NCI-H345 (cell line): ENCODE measurements around the gene ARHGAP42.
A peak's percentile ranks its signal among the peaks of the same experiment; 100 is the strongest.

Experiments
- DNase-seq: peaks from one replicate; lab custom pipeline; 2025; lab: John Stamatoyannopoulos, UW

Gene ARHGAP42

GRCh38 chr11:100682247-100682969 is 4.7 kb upstream of the ARHGAP42 start:
- DNase-seq: no peak

DNA sequence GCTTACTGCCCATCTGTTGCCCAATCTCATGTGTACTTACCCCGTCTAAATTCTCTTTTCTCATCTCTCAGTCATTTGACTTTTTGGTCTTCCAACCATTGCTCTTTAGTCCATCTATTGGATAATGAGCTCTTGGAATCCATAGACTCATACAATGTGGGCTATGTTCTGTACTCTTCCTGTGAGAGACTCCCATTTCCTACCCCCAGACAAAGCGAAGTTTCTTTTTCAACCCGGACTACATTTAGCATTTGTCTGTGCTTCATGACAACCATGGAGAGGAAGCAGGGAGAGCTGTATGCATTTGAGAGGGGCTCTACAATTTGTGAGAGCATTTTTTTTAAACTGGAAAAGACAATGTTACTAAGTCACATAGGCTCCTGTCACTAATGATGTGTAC is 4.0 kb upstream of the ARHGAP42 start:
- no peak for DNase-seq

DNA sequence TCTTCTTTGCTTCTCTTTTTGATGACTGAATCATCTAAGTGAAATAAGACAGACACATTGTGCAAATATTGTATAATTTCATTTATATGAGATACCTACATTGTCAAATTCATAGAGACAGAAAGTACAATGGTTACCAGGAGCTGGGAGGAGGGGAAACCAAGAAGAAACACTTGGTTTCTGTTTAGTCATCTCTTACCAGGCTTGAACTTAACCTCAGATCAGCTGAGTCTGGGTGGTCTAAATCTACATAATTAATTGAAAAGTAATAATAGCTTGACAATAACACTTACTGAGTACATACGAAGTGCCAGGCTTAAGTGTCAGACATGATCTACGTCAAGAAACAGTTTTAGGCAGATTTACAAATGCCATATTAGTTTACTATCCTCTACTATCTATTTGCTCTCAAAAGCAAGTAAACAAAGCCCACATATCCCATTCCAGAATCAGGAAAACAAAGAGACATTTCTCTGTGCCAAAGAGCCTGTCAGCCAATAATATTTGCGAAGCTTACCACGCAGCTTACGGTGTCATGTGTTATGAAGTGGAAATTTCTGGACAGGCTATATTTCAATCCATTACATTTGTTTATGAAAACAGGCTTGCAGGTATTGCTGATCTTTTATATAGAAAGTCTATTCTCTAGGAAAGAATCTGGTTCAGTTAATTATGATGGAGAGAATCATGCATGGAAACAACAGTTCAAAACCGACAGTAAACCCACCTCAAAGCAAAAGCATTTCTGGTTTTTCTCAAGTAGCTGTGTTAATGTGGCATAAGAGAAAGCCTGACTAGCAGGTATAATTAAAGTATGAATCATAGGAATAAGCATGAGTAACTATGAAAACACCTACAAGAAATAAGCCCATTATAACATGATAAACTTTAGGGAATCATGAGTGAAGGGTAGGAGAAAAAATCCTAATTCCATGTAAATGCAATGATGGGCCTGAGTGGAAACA is 2.7 kb upstream of the ARHGAP42 start:
- DNase-seq: no peak

DNA sequence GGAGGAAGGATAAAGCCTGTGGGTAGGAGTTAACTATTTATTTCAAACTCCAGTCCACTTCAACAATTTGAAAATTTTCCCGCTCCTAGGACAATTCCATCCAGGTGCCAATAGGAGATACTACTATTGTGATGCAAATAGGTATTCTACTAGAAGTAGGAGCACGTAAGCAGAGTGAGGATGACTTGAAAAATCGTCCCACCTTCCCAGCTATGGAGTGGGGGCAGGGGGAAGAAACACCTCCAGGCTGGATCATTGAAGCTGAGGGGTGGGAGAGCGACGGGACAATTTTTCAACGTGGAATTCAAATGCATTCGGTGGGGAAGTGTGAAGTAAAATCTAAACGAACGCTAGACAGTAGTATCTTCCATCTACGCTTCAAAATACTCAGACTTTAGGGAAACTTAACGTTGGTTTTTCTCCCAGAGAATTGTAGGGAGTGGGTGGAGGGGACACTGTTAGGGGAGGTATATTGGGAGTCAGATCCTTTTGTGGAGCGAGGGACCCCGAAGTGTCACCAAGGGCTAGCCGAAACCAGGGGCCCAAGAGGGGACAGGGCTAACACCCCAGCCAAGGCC is 523 bp upstream of the ARHGAP42 start:
- no peak for DNase-seq

DNA sequence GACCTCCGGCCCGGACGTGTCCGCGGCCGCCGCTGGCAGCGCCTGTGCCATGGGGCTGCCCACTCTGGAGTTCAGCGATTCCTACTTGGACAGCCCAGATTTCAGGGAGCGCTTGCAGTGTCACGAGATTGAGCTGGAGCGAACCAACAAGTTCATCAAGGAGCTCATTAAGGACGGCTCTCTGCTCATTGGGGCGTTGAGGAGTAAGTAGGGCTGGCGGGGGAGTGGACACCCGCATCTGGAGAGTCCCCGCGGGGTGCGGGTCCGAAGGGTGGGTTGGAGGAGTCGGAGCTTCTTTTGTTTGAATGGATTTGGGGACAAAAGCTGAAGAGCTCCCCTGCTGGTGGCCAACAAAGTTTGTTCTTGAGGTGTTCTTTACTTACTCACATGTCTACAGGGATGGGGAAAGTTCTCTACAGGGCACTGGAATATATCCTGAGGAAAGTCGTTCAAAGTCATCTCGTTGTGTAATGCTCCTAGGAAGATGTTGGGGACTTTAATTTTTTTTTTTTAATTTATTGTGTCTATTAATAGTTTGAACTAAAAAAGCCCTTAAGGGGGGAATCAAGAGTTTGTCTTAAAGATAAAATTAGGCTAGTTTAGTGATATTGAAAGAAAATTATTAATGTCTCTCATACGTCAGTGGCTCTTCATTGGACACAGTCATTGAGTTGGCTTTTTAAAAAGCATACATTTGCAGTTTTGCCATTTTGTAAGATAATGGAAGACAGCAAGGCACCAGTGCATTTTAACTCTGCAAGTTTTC is 725 bp downstream of the ARHGAP42 start:
- DNase-seq: peak; percentile 25

- DNase-seq: no peak
Observed at GRCh38 chr11:100689141-100689540, 2.1 kb downstream of the ARHGAP42 start.

DNA sequence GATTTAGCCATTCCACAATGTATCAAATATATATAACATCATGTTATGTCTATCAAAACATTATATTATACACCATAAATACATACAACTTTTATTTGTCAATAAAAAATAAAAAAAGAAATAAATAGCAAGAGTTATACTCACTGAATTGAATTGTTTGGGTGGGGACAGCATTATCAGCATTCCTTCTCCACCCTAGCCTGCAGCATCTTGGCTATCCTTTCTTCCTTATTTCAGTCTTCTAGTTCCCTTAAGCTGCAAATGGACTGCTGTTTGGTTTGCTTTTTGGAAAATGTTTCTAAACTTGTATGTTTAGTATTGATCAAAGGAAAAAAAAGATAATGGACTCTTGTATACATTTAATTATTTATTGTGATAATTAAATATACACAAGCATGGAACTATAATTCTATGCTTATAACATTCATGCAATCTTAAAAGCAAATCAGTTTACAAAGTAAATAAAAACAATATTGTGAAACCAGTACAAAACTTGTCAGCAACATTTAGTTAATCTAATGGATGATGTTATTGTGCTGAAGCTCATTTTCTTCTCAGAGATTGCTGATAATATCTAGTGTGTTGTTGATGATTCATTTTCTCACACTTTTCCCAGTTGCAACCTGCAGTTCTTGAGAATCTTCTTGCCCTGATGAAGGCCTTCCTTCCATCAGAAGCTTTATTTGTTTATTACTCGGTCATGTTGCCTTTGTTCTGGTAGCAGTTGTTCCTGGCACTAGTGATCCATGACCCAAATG is 5.0 kb downstream of the ARHGAP42 start:
- no peak for DNase-seq

DNA sequence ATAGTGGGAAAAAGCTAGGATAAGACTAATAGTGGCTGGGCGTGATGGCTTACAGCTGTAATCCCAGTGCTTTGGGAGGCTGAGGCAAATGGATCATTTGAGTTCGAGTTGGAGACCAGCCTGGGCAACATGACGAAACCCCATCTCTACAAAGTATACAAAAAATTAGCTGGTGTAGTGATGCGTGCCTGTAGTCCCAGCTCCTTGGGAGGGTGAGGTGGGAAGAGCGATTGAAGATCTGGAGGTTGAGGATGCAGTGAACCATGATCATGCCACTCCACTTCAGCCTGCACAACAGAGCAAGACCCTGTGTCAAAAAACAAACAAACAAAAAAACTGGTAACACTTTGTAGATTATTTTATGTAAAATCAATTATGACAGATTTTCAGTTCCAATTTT is 8.8 kb downstream of the ARHGAP42 start:
- no peak for DNase-seq

GRCh38 chr11:100703139-100703538 is 16.1 kb downstream of the ARHGAP42 start:
- DNase-seq: no peak

GRCh38 chr11:100703801-100704575 is 16.9 kb downstream of the ARHGAP42 start:
- DNase-seq: no peak

GRCh38 chr11:100705447-100705846 is 18.4 kb downstream of the ARHGAP42 start:
- DNase-seq: no peak

DNA sequence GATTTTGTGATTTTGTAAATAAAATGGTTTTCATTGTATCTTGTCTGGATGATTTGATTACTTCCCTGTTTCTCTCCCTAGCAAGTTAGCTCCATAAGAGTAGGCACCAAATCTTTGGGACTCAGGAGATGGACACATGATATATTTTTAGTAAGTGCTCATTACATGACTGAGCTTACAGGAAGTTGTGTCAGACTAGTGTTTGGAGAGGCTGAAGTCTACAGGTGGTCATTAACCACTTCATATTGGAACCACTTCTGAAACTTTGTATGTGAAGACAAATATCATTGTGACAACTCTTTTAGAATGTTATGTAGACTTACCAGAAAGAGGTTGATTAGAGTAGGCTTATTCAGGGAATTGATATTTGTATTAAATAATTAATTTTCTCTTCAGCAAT is 19.1 kb downstream of the ARHGAP42 start:
- DNase-seq: no peak

DNA sequence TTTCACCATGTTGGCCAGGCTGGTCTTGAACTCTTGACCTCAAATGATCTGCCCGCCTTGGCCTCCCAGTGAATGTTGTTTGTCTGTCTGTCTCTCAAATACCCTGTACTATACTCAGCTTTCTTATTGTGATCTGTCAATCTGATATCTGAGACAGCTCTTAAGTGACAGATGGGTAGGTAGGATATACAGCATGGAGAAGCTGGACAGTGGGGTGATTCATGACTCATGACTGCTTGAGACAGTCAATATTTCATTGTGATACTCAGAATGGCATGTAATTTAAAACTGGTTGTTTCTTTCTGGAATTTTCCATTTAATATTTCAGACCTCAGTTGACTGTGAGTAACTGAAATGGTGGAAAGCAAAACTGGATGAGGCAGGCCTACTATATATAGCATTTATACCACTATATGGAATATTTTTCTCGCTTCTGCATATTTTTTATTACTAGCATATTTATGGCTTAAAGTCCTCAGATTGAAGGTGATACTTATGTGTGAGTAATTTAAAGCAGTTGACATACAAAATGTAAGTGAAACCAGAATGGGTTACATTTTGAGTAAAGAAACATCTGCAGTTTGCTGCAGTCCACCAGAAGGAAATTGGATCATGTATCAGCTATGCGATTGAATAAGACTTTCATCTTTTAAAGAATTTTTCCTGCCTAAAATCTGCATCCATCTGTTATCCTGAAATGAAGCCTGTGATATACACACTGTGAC is 22.3 kb downstream of the ARHGAP42 start:
- DNase-seq: no peak

GRCh38 chr11:100711984-100712383 is 24.9 kb downstream of the ARHGAP42 start:
- DNase-seq: no peak

- no peak for DNase-seq
Observed at GRCh38 chr11:100712583-100712982, 25.5 kb downstream of the ARHGAP42 start.

- DNase-seq: no peak
Observed at GRCh38 chr11:100715165-100715761, 28.2 kb downstream of the ARHGAP42 start.

- DNase-seq: no peak
Observed at GRCh38 chr11:100716838-100717237, 29.8 kb downstream of the ARHGAP42 start.

DNA sequence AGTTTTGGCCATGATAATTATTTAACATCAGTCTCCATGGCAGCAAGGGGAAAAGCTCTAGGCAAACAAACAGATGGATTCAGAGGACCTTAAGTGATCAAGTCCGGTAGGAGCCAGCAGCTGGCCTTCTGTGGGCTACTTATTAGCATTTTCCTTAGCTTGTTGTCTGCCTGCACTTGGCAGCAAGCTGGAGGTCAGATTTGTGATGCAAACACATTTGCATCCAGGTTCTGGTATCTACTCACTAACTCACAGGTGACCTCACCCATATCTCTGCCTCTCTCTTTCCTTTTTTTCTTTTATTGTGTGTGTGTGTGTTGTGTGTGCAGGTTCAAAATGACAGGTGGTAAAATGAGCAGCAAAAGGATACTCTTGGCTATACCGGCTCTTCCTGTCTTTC is 32.3 kb downstream of the ARHGAP42 start:
- peak; percentile 41 for DNase-seq

GRCh38 chr11:100719809-100720221 is 32.7 kb downstream of the ARHGAP42 start:
- peak; percentile 26 for DNase-seq
